ENCODE data around the gene AP3B1. TPM values are rescaled to one million over a fixed set of nuclear protein-coding genes. Genes with fewer than 3 reads are reported as not detected.

AP3B1 gene
- total RNA-seq, 6 experiments from 2014 or later: 11.4 to 17.9 (median 12.9) TPM

DNA sequence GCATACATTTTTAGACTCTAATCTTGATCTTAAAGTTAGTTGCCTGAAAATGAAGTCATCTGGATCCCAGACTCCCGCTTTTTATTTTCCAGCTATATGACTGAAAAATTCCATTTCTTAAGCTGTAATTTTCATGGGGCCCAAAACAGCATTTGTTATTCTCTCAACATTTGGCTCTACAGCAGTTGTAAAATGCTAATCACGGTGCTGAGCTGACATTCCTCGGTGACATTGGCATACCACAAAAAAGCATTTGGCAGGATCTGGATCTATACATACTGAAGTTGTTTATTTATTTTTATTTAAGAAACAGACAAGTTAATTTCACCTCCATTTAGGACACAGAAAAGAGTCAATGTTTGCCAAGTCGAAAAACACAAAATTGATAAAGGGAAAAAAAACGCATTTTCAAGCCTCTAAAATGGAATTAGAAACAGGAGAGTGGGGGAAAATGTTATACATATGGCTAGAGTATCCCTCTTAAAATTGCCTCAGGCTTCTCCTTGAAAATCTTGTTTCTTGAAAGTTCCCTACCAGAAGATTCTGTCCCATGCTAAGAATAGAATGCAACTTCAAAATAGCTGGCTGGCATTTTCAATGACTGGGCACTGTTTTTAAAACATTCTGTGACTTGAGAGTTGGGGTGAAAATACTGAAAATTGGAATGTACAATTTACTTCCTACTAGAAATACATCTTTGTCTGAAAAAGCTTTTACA lies 310.9 kb downstream of the AP3B1 start:
- H3K9me3 ChIP-seq: no peaks in the 10 kb centered on the region
- no peaks in the 10 kb centered on the region for H3K4me1 ChIP-seq
- H3K27me3 ChIP-seq: no peaks in the 10 kb centered on the region
- H3K36me3 ChIP-seq: no peaks in the 10 kb centered on the region
- DNase-seq (no peak), ATAC-seq (no peak)
- no peak overlapping the region for H3K4me3 ChIP-seq
- H3K27ac ChIP-seq: no peak overlapping the region
- no peak for TF ChIP-seq POLR2A (IDR thresholded peaks at IDR 0.05)
- TF ChIP-seq, protein P1, sequence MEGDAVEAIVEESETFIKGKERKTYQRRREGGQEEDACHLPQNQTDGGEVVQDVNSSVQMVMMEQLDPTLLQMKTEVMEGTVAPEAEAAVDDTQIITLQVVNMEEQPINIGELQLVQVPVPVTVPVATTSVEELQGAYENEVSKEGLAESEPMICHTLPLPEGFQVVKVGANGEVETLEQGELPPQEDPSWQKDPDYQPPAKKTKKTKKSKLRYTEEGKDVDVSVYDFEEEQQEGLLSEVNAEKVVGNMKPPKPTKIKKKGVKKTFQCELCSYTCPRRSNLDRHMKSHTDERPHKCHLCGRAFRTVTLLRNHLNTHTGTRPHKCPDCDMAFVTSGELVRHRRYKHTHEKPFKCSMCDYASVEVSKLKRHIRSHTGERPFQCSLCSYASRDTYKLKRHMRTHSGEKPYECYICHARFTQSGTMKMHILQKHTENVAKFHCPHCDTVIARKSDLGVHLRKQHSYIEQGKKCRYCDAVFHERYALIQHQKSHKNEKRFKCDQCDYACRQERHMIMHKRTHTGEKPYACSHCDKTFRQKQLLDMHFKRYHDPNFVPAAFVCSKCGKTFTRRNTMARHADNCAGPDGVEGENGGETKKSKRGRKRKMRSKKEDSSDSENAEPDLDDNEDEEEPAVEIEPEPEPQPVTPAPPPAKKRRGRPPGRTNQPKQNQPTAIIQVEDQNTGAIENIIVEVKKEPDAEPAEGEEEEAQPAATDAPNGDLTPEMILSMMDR (IDR thresholded peaks at IDR 0.05): no peak
- WGBS (ENCODE audit: insufficient coverage, low coverage, low lambda C conversion rate, missing lambda C conversion rate): 81% methylated on average over 5 of the region's 5 CpGs
- intact Hi-C loops (cut with DNase I): no loop called here

GRCh38 chr5:77981820-77982219 lies 312.7 kb downstream of the AP3B1 start:
- no peak overlapping the region for H3K27ac ChIP-seq
- H3K36me3 ChIP-seq: no peaks in the 10 kb centered on the region
- TF ChIP-seq, protein P1 (IDR thresholded peaks at IDR 0.05): no peak
- no peak for TF ChIP-seq POLR2A (IDR thresholded peaks at IDR 0.05)
- H3K27me3 ChIP-seq: no peaks in the 10 kb centered on the region
- DNase-seq (no peak), ATAC-seq (no peak)
- H3K4me3 ChIP-seq: no peak overlapping the region
- H3K4me1 ChIP-seq: no peaks in the 10 kb centered on the region
- 74% methylated on average over 3 of the region's 3 CpGs for WGBS (ENCODE audit: insufficient coverage, low coverage, low lambda C conversion rate, missing lambda C conversion rate)
- intact Hi-C loops (cut with DNase I): no loop called here
- H3K9me3 ChIP-seq: no peaks in the 10 kb centered on the region

DNA sequence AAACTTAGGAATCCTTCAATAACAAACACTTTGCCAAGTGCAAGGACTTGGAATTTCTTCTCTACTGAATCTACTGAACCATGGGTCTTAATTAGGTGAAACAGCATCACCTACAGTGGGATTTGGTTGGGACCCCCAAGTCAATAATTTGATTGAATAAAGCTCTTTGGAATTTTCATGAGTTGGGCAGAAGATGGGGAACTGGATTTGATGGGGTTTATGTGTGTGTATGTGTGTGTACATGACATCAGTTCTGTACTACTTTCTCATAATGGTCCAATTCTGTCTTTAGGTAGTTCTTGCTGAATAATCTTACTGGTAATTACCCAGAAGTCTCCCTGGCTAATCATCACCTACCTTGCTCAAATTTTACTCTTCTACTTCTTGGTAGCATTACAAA lies 319.9 kb downstream of the AP3B1 start:
- ATAC-seq (no peak), DNase-seq (no peak)
- H3K9me3 ChIP-seq: no peaks in the 10 kb centered on the region
- intact Hi-C loops (cut with DNase I): no loop called here
- H3K27ac ChIP-seq: no peak overlapping the region
- H3K4me1 ChIP-seq: peaks cover 0 to 15% (median 4%) of the 10 kb centered on the region in 4 donors
- H3K4me3 ChIP-seq: no peak overlapping the region
- peaks cover 0 to 23% of the 10 kb centered on the region in 2 donors for H3K27me3 ChIP-seq
- H3K36me3 ChIP-seq: no peaks in the 10 kb centered on the region
- TF ChIP-seq, protein P1 (IDR thresholded peaks at IDR 0.05): no peak
- no peak for TF ChIP-seq POLR2A (IDR thresholded peaks at IDR 0.05)

DNA sequence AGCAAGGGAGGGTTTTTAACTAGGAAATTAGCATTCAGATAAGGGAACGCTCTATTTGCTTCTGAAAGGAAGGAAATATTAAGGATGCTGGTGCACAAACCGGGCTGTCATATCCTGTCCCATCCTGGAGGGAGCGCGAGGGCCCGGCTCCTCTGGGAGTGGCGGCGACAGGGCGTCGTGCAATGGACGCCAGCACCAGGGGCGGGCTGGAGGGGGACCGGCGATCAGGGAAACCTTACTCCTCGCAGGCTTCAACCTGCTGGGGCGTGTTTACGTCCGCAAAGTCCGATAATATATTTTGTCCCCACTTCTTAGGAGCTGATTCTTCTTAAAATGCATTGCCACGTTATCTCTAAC lies 321.3 kb downstream of the AP3B1 start:
- H3K27ac ChIP-seq: no peak overlapping the region
- H3K27me3 ChIP-seq: peaks cover 0 to 23% of the 10 kb centered on the region in 2 donors
- peak overlapping the region in 2 of 3 donors; percentile 21 to 22 for H3K4me3 ChIP-seq
- no peaks in the 10 kb centered on the region for H3K36me3 ChIP-seq
- ATAC-seq: peak; percentile 68 to 85 (median 74)
- intact Hi-C loops (cut with DNase I): no loop called here
- TF ChIP-seq, protein P1 (IDR thresholded peaks at IDR 0.05): no peak
- no peak for TF ChIP-seq POLR2A (IDR thresholded peaks at IDR 0.05)
- H3K4me1 ChIP-seq: peaks cover 0 to 15% (median 4%) of the 10 kb centered on the region in 4 donors
- no peak for DNase-seq
- WGBS (ENCODE audit: insufficient coverage, low coverage, low lambda C conversion rate, missing lambda C conversion rate): 13% methylated on average over 16 of the region's 19 CpGs
- no peaks in the 10 kb centered on the region for H3K9me3 ChIP-seq
